B cell (primary cell): ENCODE data around the gene STX17. TPM values are rescaled to one million over a fixed set of nuclear protein-coding genes. Genes with fewer than 3 reads are reported as not detected.

Experiments
- ATAC-seq: fragments of 200-7000 bp; cut with Tn5 transposase; one replicate; pipeline ENCODE4 v1.10.0; 2021; ENCODE audit warnings: low read depth, mild to moderate bottlenecking, moderate number of reproducible peaks, moderate library complexity
- CTCF ChIA-PET: fragments of 350-600 bp; sonication (Branson Sonifier 250); formaldehyde crosslinking; loops from one replicate; lab custom pipeline; 2021; ENCODE audit warnings: antibody characterized with exemption, inconsistent platforms; lab: Charles Lee
- POLR2A ChIA-PET: fragments of 350-600 bp; sonication (Branson Sonifier 250); formaldehyde crosslinking; loops from one replicate; lab custom pipeline; 2021; ENCODE audit warnings: antibody characterized with exemption; lab: Charles Lee
- DNase-seq: peaks from one replicate; pipeline ENCODE4 v3.0.0; 2013
- H2AFZ ChIP-seq: 2 replicates; pipeline ENCODE4 v1.6.1; 2012; ENCODE audit warnings: mild to moderate bottlenecking, low read depth, low read length; ENCODE audit not compliant: insufficient read depth, poor library complexity, severe bottlenecking
- H3K27ac ChIP-seq, 2 donors: 1 replicate in 1 of 2; 2 replicates in 1 of 2; pipeline ENCODE4 v1.5.1; 2012 to 2013; ENCODE audit warnings: low read length in 2 of 2, mild to moderate bottlenecking in 2 of 2, moderate library complexity in 1 of 2
- H3K27me3 ChIP-seq, 4 experiments: fragments of 200-600 bp in 1 of 4; sonication (generic) in 1 of 4; replicated peaks in 1 of 4; 1 replicate in 2 of 4; 2 replicates in 2 of 4; pipeline versions ENCODE4 v1.6.1 to v1.7.0; 2013 to 2016; ENCODE audit warnings: low read length in 3 of 4, mild to moderate bottlenecking in 2 of 4, mixed read lengths in 1 of 4, moderate library complexity in 1 of 4; ENCODE audit not compliant: insufficient read depth in 4 of 4, control insufficient read depth in 3 of 4; ENCODE audit errors: control extremely low read depth in 1 of 4
- H3K36me3 ChIP-seq, 2 experiments: replicated peaks in 1 of 2; 1 replicate in 1 of 2; 2 replicates in 1 of 2; pipeline versions ENCODE4 v1.6.1 to v1.7.1; 2013; ENCODE audit warnings: low read length in 1 of 2; ENCODE audit not compliant: insufficient read depth in 2 of 2, control insufficient read depth in 1 of 2; ENCODE audit errors: control extremely low read depth in 1 of 2, extremely low read depth in 1 of 2
- H3K4me1 ChIP-seq, 2 donors: fragments of 200-600 bp in 1 of 2; sonication (generic) in 1 of 2; 1 replicate in 1 of 2; 2 replicates in 1 of 2; pipeline versions ENCODE4 v1.5.1 to v1.6.1; 2013 to 2017; ENCODE audit warnings: low read length in 2 of 2; ENCODE audit not compliant: control insufficient read depth in 2 of 2, insufficient read depth in 2 of 2
- H3K4me2 ChIP-seq: replicated peaks from 2 replicates; pipeline ENCODE3; 2012; ENCODE audit warnings: mild to moderate bottlenecking, low read depth, low read length; ENCODE audit not compliant: poor library complexity, severe bottlenecking
- H3K4me3 ChIP-seq, 5 experiments: fragments of 200-600 bp in 1 of 5; sonication (generic) in 1 of 5; 1 replicate in 3 of 5; 2 replicates in 2 of 5; pipeline versions ENCODE4 v1.5.1 to v1.7.0; 2011 to 2016; ENCODE audit warnings: low read length in 4 of 5, mild to moderate bottlenecking in 4 of 5, low read depth in 2 of 5, control low read depth in 1 of 5, moderate library complexity in 1 of 5; ENCODE audit not compliant: insufficient read depth in 1 of 5; ENCODE audit errors: control extremely low read depth in 1 of 5, extremely low read depth in 1 of 5
- H3K79me2 ChIP-seq: fragments of 200-600 bp; sonication (generic); one replicate; pipeline ENCODE4 v1.6.0; 2016; ENCODE audit warnings: low read length; ENCODE audit not compliant: control insufficient read depth, insufficient read depth
- H3K9ac ChIP-seq: fragments of 200-600 bp; sonication (generic); 2 replicates; pipeline ENCODE4 v1.6.1; 2017; ENCODE audit warnings: mild to moderate bottlenecking, low read length, moderate library complexity
- H3K9me3 ChIP-seq, 3 donors: one replicate each; pipeline versions ENCODE4 v1.6.1 to v1.7.1; 2013; ENCODE audit warnings: low read length in 2 of 3; ENCODE audit not compliant: control insufficient read depth in 2 of 3, insufficient read depth in 1 of 3; ENCODE audit errors: control extremely low read depth in 1 of 3
- H4K20me1 ChIP-seq: 2 replicates; pipeline ENCODE4 v1.6.0; 2012; ENCODE audit warnings: mild to moderate bottlenecking, low read length; ENCODE audit not compliant: insufficient read depth, control insufficient read depth, poor library complexity, severe bottlenecking
- H3K27ac Mint-ChIP-seq: one replicate; pipeline ENCODE4 v1.8.0; 2021; ENCODE audit warnings: mixed read lengths
- H3K27me3 Mint-ChIP-seq: one replicate; pipeline ENCODE4 v1.8.0; 2021; ENCODE audit warnings: mixed read lengths
- H3K4me1 Mint-ChIP-seq: one replicate; pipeline ENCODE4 v1.8.0; 2021; ENCODE audit warnings: mixed read lengths
- H3K4me3 Mint-ChIP-seq: one replicate; pipeline ENCODE4 v1.8.0; 2021; ENCODE audit warnings: mixed read lengths
- H3K9me3 Mint-ChIP-seq: one replicate; pipeline ENCODE4 v1.8.0; 2022; ENCODE audit warnings: mixed read lengths; ENCODE audit not compliant: insufficient read depth
- EZH2 ChIP-seq: IDR thresholded peaks from 2 replicates; pipeline ENCODE4 v1.6.1; 2012; ENCODE audit warnings: borderline replicate concordance, low read depth, mild to moderate bottlenecking, moderate library complexity, low read length; ENCODE audit not compliant: insufficient read depth, poor library complexity, severe bottlenecking
- WGBS: methylation state at CpG from one replicate; pipeline ENCODE4 v1.1.5; 2013; ENCODE audit warnings: missing lambda C conversion rate; ENCODE audit not compliant: insufficient coverage; 5-methylcytosine and 5-hydroxymethylcytosine counted together
- intact Hi-C: fragments of 100-400 bp; cut with micrococcal nuclease; formaldehyde crosslinking; loops from one replicate; pipeline ENCODE4 v1.10.0; 2022
- polyA plus RNA-seq: library from polyadenylated mRNA; depleted of rRNA; stranded (reverse); fragments of >200 nt; gene quantifications from 2 replicates; pipeline ENCODE4 v1.2.3, GENCODE V29; 2012
- total RNA-seq, 2 donors: library from RNA; stranded (reverse); fragments of 120-200 nt in 1 of 2; gene quantifications; 1 replicate in 1 of 2; 2 replicates in 1 of 2; pipeline versions ENCODE4 v1.2.3 to v1.2.4, GENCODE V29; 2013 to 2022
- TF ChIP-seq, protein P1 (sequence below): fragments of 200-600 bp; IDR thresholded peaks from one replicate; pipeline ENCODE4 v1.8.0; 2022; ENCODE audit warnings: antibody characterized with exemption, mild to moderate bottlenecking

STX17 gene
- total and polyA plus RNA-seq, 2 donors (not counting 1 experiment from before 2014, with no cell fraction given): 7.2 to 40.2 TPM

DNA sequence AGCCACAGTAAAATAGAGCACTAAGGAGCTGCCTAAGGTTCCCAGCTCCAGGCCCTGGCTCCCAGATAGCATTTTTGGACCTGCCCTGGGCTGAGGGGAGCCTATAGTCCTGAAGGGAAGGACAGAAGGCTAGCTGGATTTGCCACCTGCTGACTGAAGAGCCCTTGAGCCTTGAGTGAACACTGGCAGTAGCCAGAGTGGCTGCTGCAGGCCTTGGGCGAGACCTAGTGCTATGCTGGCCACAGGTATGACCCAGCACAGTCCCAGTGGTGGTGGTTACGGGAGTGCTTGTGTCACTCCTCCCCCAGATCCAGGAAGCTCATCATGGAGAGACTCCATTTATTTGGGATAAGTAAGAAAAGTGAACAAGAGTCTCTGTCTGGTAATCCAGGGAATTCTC is 10.3 kb upstream of the STX17 start:
- intact Hi-C loops: no loop called here
- POLR2A ChIA-PET: no interaction called here
- no peak overlapping the region for H3K27ac ChIP-seq
- CTCF ChIA-PET: no interaction called here
- no peaks in the 10 kb centered on the region for H3K79me2 ChIP-seq
- no peaks in the 10 kb centered on the region for H3K4me1 ChIP-seq
- WGBS: 100% methylated on average over 1 of the region's 2 CpGs
- no peak for TF ChIP-seq EZH2
- TF ChIP-seq, protein P1, sequence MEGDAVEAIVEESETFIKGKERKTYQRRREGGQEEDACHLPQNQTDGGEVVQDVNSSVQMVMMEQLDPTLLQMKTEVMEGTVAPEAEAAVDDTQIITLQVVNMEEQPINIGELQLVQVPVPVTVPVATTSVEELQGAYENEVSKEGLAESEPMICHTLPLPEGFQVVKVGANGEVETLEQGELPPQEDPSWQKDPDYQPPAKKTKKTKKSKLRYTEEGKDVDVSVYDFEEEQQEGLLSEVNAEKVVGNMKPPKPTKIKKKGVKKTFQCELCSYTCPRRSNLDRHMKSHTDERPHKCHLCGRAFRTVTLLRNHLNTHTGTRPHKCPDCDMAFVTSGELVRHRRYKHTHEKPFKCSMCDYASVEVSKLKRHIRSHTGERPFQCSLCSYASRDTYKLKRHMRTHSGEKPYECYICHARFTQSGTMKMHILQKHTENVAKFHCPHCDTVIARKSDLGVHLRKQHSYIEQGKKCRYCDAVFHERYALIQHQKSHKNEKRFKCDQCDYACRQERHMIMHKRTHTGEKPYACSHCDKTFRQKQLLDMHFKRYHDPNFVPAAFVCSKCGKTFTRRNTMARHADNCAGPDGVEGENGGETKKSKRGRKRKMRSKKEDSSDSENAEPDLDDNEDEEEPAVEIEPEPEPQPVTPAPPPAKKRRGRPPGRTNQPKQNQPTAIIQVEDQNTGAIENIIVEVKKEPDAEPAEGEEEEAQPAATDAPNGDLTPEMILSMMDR: no peak
- no peaks in the 10 kb centered on the region for H4K20me1 ChIP-seq
- no peak overlapping the region for H2AFZ ChIP-seq
- no peaks in the 10 kb centered on the region for H3K9me3 ChIP-seq
- Mint-ChIP-seq H3K4me3 (no peak overlapping the region), H3K4me1 (no peaks in the 10 kb centered on the region), H3K9me3 (no peaks in the 10 kb centered on the region), H3K27me3 (peaks cover 27% of the 10 kb centered on the region), H3K27ac (no peak overlapping the region)
- H3K9ac ChIP-seq: no peak overlapping the region
- DNase-seq (no peak), ATAC-seq (no peak)
- H3K27me3 ChIP-seq: peaks cover 0 to 4% (median 0%) of the 10 kb centered on the region in 4 experiments
- no peaks in the 10 kb centered on the region for H3K36me3 ChIP-seq
- no peak overlapping the region for H3K4me2 ChIP-seq
- no peak overlapping the region for H3K4me3 ChIP-seq

DNA sequence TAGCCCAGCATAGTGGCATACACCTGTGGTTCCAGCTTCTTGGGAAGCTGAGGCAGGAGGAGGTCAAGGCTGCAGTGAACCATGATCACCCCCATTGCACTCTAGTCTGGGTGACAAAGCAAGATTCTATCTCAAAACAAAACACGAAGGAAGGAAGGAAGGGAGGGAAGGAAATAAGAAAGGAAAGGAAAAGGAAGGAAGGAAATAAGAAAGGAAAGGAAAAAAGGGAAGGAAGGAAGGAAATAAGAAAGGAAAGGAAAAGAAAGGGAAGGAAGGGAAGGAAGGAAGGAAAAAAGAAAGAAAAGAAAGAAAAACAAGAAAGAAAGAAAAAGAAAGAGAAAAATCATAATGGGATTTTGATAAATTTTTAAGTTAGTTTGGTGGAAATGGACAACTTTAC is 3.1 kb upstream of the STX17 start:
- Histone ChIP-seq H3K36me3 (no peaks in the 10 kb centered on the region), H4K20me1 (no peaks in the 10 kb centered on the region), H3K4me2 (no peak overlapping the region), H3K9me3 (no peaks in the 10 kb centered on the region), H3K79me2 (peaks cover 7% of the 10 kb centered on the region), H3K4me1 (peaks cover 4 to 14% of the 10 kb centered on the region in 2 donors), H3K9ac (no peak overlapping the region), H3K4me3 (no peak overlapping the region), H2AFZ (no peak overlapping the region), H3K27ac (no peak overlapping the region), H3K27me3 (peaks cover 0 to 3% (median 0%) of the 10 kb centered on the region in 4 experiments)
- H3K4me1 Mint-ChIP-seq: peaks cover 17% of the 10 kb centered on the region
- no peaks in the 10 kb centered on the region for H3K9me3 Mint-ChIP-seq
- ATAC-seq (no peak), DNase-seq (no peak)
- no peak overlapping the region for H3K4me3 Mint-ChIP-seq
- H3K27ac Mint-ChIP-seq: no peak overlapping the region
- peaks cover 2% of the 10 kb centered on the region for H3K27me3 Mint-ChIP-seq
- POLR2A ChIA-PET: no interaction called here
- CTCF ChIA-PET: no interaction called here
- no CpG with 5 or more reads among the region's 1 CpG for WGBS
- intact Hi-C loops: no loop called here
- TF ChIP-seq EZH2: no peak
- TF ChIP-seq, protein P1: no peak
